Endothelial cell (in vitro differentiated cells): ENCODE measurements around the gene MCF2. TPM values are rescaled to one million over a fixed set of nuclear protein-coding genes. Genes with fewer than 3 reads are reported as not detected.

Source experiments
- DNase-seq: peaks from one replicate; pipeline ENCODE4 v3.0.0; 2021; ENCODE audit warnings: low spot score
- H3K27ac Mint-ChIP-seq: one replicate; pipeline ENCODE4 v1.8.0; 2021; ENCODE audit warnings: mixed read lengths, inconsistent platforms; ENCODE audit not compliant: unreplicated experiment
- H3K27me3 Mint-ChIP-seq: one replicate; pipeline ENCODE4 v1.8.0; 2021; ENCODE audit warnings: mild to moderate bottlenecking, moderate library complexity, mixed read lengths, inconsistent platforms; ENCODE audit not compliant: unreplicated experiment
- H3K36me3 Mint-ChIP-seq: one replicate; pipeline ENCODE4 v1.8.0; 2021; ENCODE audit warnings: mild to moderate bottlenecking, low read depth, mixed read lengths, inconsistent platforms; ENCODE audit not compliant: unreplicated experiment
- H3K4me1 Mint-ChIP-seq: one replicate; pipeline ENCODE4 v1.8.0; 2021; ENCODE audit warnings: mild to moderate bottlenecking, mixed read lengths, inconsistent platforms; ENCODE audit not compliant: unreplicated experiment
- H3K4me3 Mint-ChIP-seq: one replicate; pipeline ENCODE4 v1.8.0; 2021; ENCODE audit warnings: mild to moderate bottlenecking, mixed read lengths, inconsistent platforms; ENCODE audit not compliant: unreplicated experiment
- H3K9me3 Mint-ChIP-seq: one replicate; pipeline ENCODE4 v1.8.0; 2021; ENCODE audit warnings: mixed read lengths, inconsistent platforms; ENCODE audit not compliant: unreplicated experiment
- CTCF ChIP-seq: fragments of 200-600 bp; sonication (generic); IDR thresholded peaks from one replicate; pipeline ENCODE4 v1.5.0; 2021; ENCODE audit warnings: antibody characterized with exemption; ENCODE audit not compliant: unreplicated experiment
- total RNA-seq: library from RNA; stranded (reverse); fragmentation: NEBNext Ultra II Directional; extraction: Animal tissue kit (Norgen Biotek cat#: 25700); gene quantifications from one replicate; pipeline ENCODE4 v1.2.1, GENCODE V29; 2021; ENCODE audit not compliant: unreplicated experiment

The MCF2 gene
- total RNA-seq, 1 donor from 2014 or later = 0.67 TPM

GRCh38 chrX:139538907-139539790 is 168.8 kb downstream of the MCF2 start:
- no peaks in the 10 kb centered on the region for H3K9me3 Mint-ChIP-seq
- no peak overlapping the region for H3K27ac Mint-ChIP-seq
- H3K4me3 Mint-ChIP-seq = no peak overlapping the region
- TF ChIP-seq CTCF = no peak
- DNase-seq = no peak
- no peaks in the 10 kb centered on the region for H3K4me1 Mint-ChIP-seq
- no peaks in the 10 kb centered on the region for H3K27me3 Mint-ChIP-seq
- H3K36me3 Mint-ChIP-seq = no peaks in the 10 kb centered on the region

- H3K27me3 Mint-ChIP-seq = peaks cover 1% of the 10 kb centered on the region
- H3K27ac Mint-ChIP-seq = no peak overlapping the region
- TF ChIP-seq CTCF = no peak
- no peaks in the 10 kb centered on the region for H3K9me3 Mint-ChIP-seq
- no peak overlapping the region for H3K4me3 Mint-ChIP-seq
- no peak for DNase-seq
- H3K36me3 Mint-ChIP-seq = no peaks in the 10 kb centered on the region
- H3K4me1 Mint-ChIP-seq = no peaks in the 10 kb centered on the region
Measured at GRCh38 chrX:139533444-139533843, 174.5 kb downstream of the MCF2 start.

- no peak for TF ChIP-seq CTCF
- no peak for DNase-seq
- Mint-ChIP-seq H3K36me3 (no peaks in the 10 kb centered on the region), H3K27me3 (peaks cover 1% of the 10 kb centered on the region), H3K9me3 (no peaks in the 10 kb centered on the region), H3K4me1 (no peaks in the 10 kb centered on the region), H3K27ac (no peak overlapping the region), H3K4me3 (no peak overlapping the region)
Measured at GRCh38 chrX:139532834-139533233, 175.1 kb downstream of the MCF2 start.

Other genes with a start within 250 kb of the MCF2 start
- not detected for gene F9, start 177.4 kb downstream of the MCF2 start, total RNA-seq
- gene ATP11C, start 224.9 kb upstream of the MCF2 start, total RNA-seq = 48.5 TPM